Ovary (tissue), 9 donors: ENCODE results near the gene PACC1. TPM values are rescaled to one million over a fixed set of nuclear protein-coding genes. Genes with fewer than 3 reads are reported as not detected.

Experiments used
- DNase-seq, 5 donors: peaks; one replicate each; pipeline ENCODE4 v3.0.0-alpha.2; 2019 to 2020
- H3K27ac ChIP-seq, 2 donors: fragments of 200-600 bp; one replicate each; pipeline versions ENCODE4 v1.5.1 to v1.8.0; 2019 to 2022
- H3K27me3 ChIP-seq: fragments of 200-600 bp; one replicate; pipeline ENCODE4 v1.8.0; 2022
- H3K36me3 ChIP-seq: fragments of 200-600 bp; sonication (generic); one replicate; pipeline ENCODE4 v1.5.1; 2019
- H3K4me1 ChIP-seq: one replicate; pipeline ENCODE4 v1.8.1; 2013; ENCODE audit warnings: mild to moderate bottlenecking, moderate library complexity; ENCODE audit not compliant: insufficient read depth
- H3K4me3 ChIP-seq: fragments of 200-600 bp; sonication (generic); one replicate; pipeline ENCODE4 v1.5.1; 2017
- H3K9me3 ChIP-seq, 2 donors: fragments of 200-600 bp in 1 of 2; sonication (generic) in 1 of 2; one replicate each; pipeline versions ENCODE4 v1.5.1 to v1.8.1; 2013 to 2019; ENCODE audit warnings: mild to moderate bottlenecking in 1 of 2, moderate library complexity in 1 of 2
- CTCF ChIP-seq, 3 donors: fragments of 450-650 bp in 2 of 3; fragments of 200-600 bp in 1 of 3; IDR thresholded peaks; one replicate each; pipeline versions ENCODE4 v1.5.1 to v1.8.0; 2016 to 2022; ENCODE audit warnings: antibody characterized with exemption in 3 of 3, mild to moderate bottlenecking in 1 of 3
- EP300 ChIP-seq: sonication (generic); formaldehyde crosslinking; IDR thresholded peaks from one replicate; pipeline ENCODE4 v1.6.1; 2017; ENCODE audit warnings: antibody characterized with exemption
- POLR2A ChIP-seq: fragments of 450-650 bp; IDR thresholded peaks from one replicate; pipeline ENCODE4 v1.6.1; 2017; ENCODE audit warnings: antibody characterized with exemption, mild to moderate bottlenecking, moderate library complexity
- WGBS, 3 donors: extraction: QIAGEN DNeasy Blood & Tissue Kit in 1 of 3; methylation state at CpG; one replicate each; pipeline versions ENCODE4 v1.1.5 to v1.1.7; 2013 to 2017; 5-methylcytosine and 5-hydroxymethylcytosine counted together
- intact Hi-C, 4 donors: fragments of 100-400 bp; cut with DNase I; formaldehyde crosslinking; loops; one replicate each; pipeline versions ENCODE4 v1.11.0 to v1.15.1; 2022 to 2023
- polyA plus RNA-seq, 2 donors: library from polyadenylated mRNA; stranded (reverse); fragments of 200-250 nt in 1 of 2; fragments of 350-450 nt in 1 of 2; fragmentation: Illumina TruSeq in 1 of 2; extraction: RNeasy Lipid Tissue Mini Kit (QIAGEN cat#74804) in 1 of 2; gene quantifications; one replicate each; pipeline ENCODE4 v1.2.3, GENCODE V29; 2013 to 2014
- total RNA-seq, 7 donors: library from RNA; depleted of rRNA in 2 of 7; stranded (reverse); fragments of >200 nt in 2 of 7; fragmentation: NEBNext Ultra II Directional in 3 of 7; extraction: Animal tissue kit (Norgen Biotek cat#: 25700) in 3 of 7; gene quantifications; one replicate each; pipeline versions ENCODE4 v1.1.0 to v1.2.4, GENCODE V29; 2016 to 2023
- donor health status: DM: no; HTN: no; CAD: no; lungs with moderate emphysema.
- donor health status: DM: no; HTN: no; CAD: no.
- donor health status: Bipolar disorder and iron deficiency.
- donor health status: DM: yes; HTN: yes; CAD: no.
- donor health status: DM: no; HTN: no; CAD: no.
- donor health status: DM: yes; HTN: yes; CAD: no.

Gene PACC1
- total and polyA plus RNA-seq, 9 donors = 1.9 to 9.5 (median 2.9) TPM

GRCh38 chr1:212460376-212460775 lies 45.7 kb upstream of the PACC1 start:
- 74 to 80% (median 79%) methylated on average over 9 of the region's 9 CpGs for WGBS, 3 donors
- TF ChIP-seq EP300 (no peak), CTCF (IDR thresholded peaks at IDR 0.05) (no peak), POLR2A (no peak)
- DNase-seq = no peak
- intact Hi-C loops = loop anchor here in 1 of 4 donors (10.0 kb wide), 1 partner anchor 776 kb away; no protein-coding TSS in a partner anchor
- Histone ChIP-seq H3K4me3 (no peak overlapping the region), H3K27ac (no peak overlapping the region), H3K9me3 (no peaks in the 10 kb centered on the region), H3K4me1 (no peaks in the 10 kb centered on the region), H3K27me3 (no peaks in the 10 kb centered on the region), H3K36me3 (no peaks in the 10 kb centered on the region)

GRCh38 chr1:212459656-212460055 lies 45.0 kb upstream of the PACC1 start:
- no peak for TF ChIP-seq POLR2A
- TF ChIP-seq EP300 = no peak
- TF ChIP-seq CTCF (IDR thresholded peaks at IDR 0.05) = no peak
- intact Hi-C loops = loop anchor here in 3 of 4 donors (5.0 to 10.0 kb wide), 4 partner anchors 175 to 775 kb away; partner anchors contain the start of gene PPP2R5A (in 2 of the 3)
- WGBS, 3 donors = 71 to 92% (median 91%) methylated on average over 5 of the region's 5 CpGs
- H3K27ac ChIP-seq = no peak overlapping the region
- no peaks in the 10 kb centered on the region for H3K27me3 ChIP-seq
- no peaks in the 10 kb centered on the region for H3K4me1 ChIP-seq
- no peaks in the 10 kb centered on the region for H3K36me3 ChIP-seq
- H3K4me3 ChIP-seq = no peak overlapping the region
- H3K9me3 ChIP-seq = no peaks in the 10 kb centered on the region
- no peak for DNase-seq

GRCh38 chr1:212458817-212459216 lies 44.1 kb upstream of the PACC1 start:
- H3K36me3 ChIP-seq = no peaks in the 10 kb centered on the region
- H3K4me1 ChIP-seq = no peaks in the 10 kb centered on the region
- no peak overlapping the region for H3K27ac ChIP-seq
- no peak overlapping the region for H3K4me3 ChIP-seq
- 12 to 31% (median 21%) methylated on average over 1 of the region's 1 CpG for WGBS, 3 donors
- no peaks in the 10 kb centered on the region for H3K9me3 ChIP-seq
- intact Hi-C loops = loop anchor here in 3 of 4 donors (5.0 to 10.0 kb wide), 3 partner anchors 174 to 397 kb away; partner anchors contain the start of gene PPP2R5A (in 2 of the 3)
- TF ChIP-seq CTCF (IDR thresholded peaks at IDR 0.05) (no peak), EP300 (no peak), POLR2A (no peak)
- no peaks in the 10 kb centered on the region for H3K27me3 ChIP-seq
- DNase-seq = no peak

GRCh38 chr1:212457740-212458338 lies 43.2 kb upstream of the PACC1 start:
- H3K4me3 ChIP-seq = no peak overlapping the region
- intact Hi-C loops = loop anchor here in 3 of 4 donors (5.0 to 10.0 kb wide), 3 partner anchors 173 to 396 kb away; partner anchors contain the start of gene PPP2R5A (in 2 of the 3)
- peaks cover 4% of the 10 kb centered on the region for H3K4me1 ChIP-seq
- WGBS, 3 donors = 51 to 55% (median 53%) methylated on average over 8 of the region's 8 CpGs
- H3K27ac ChIP-seq = no peak overlapping the region
- DNase-seq = no peak
- H3K27me3 ChIP-seq = no peaks in the 10 kb centered on the region
- H3K9me3 ChIP-seq = no peaks in the 10 kb centered on the region
- no peaks in the 10 kb centered on the region for H3K36me3 ChIP-seq
- TF ChIP-seq CTCF (IDR thresholded peaks at IDR 0.05) (no peak), POLR2A (no peak), EP300 (no peak)
